ENCODE results near the gene MAPK14. TPM values are rescaled to one million over a fixed set of nuclear protein-coding genes. Genes with fewer than 3 reads are reported as not detected.

MAPK14 gene
- total and polyA plus RNA-seq, 9 of the 15 experiments (the other 6 are each of a cell fraction or from before 2014, with no cell fraction given): 8.8 to 62.7 (median 35.5) TPM

DNA sequence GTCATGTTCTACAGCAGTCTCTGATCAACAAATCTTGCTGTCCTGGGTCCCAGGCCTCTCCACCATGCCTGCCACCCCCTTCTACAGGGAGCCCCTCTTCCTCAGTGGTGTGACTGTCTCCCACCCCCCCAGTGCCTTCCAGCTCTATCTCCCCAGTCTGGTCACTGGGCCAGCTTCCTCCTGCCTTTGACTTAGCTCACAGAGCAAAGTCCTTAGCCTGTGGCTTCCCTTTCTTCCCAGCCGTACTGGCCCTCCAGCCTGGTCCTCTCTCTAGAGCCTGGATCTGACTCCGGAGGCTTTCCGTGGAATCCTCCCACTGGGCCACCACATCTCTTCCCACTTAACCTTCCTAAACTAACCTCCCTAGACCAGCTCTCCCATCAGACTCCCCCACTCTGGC lies 119.7 kb downstream of the MAPK14 start:
- no peak overlapping the region; a peak in 1 of 4 replicates for H3K9ac ChIP-seq (ENCODE audit: insufficient read depth in 1 of 2, low read depth in 2 of 2, low read length in 2 of 2)
- no peak overlapping the region for H3K27ac ChIP-seq (ENCODE audit: extremely low read depth, low read depth, low read length)
- in situ Hi-C loops (cut with MboI): no loop called here
- H3K27me3 ChIP-seq (ENCODE audit: control insufficient read depth in 2 of 2, insufficient read depth in 2 of 2, low read length in 2 of 2): peaks cover 11 to 21% of the 10 kb centered on the region in 2 experiments
- no peaks in the 10 kb centered on the region for H3K79me2 ChIP-seq (ENCODE audit: control insufficient read depth, insufficient read depth, low read length)
- intact Hi-C loops (cut with micrococcal nuclease): no loop called here
- DNase-seq (ENCODE audit: extremely low read depth in 1 of 4, low spot score in 3 of 4): peak in 1 of 4 experiments; percentile 5
- POLR2A ChIA-PET: interaction anchor here (0.7 to 0.9 kb wide), 3 partner anchors 14 to 29 kb away, joined by 3 to 5 read pairs (median 3); no protein-coding TSS in a partner anchor
- no peak for ATAC-seq
- no peaks in the 10 kb centered on the region for H3K9me3 ChIP-seq (replicated peaks; ENCODE audit: control insufficient read depth, insufficient read depth, low read depth, low read length)
- no peaks in the 10 kb centered on the region; a peak in 1 of 5 replicates for H3K4me1 ChIP-seq (replicated peaks in 1 of 2; ENCODE audit: control insufficient read depth in 2 of 2, insufficient read depth in 2 of 2, low read length in 2 of 2)
- no peak overlapping the region for H3K4me2 ChIP-seq (ENCODE audit: insufficient read depth, low read length)
- 0 out of 2 replicates have a peak, but pooled peaks cover 4% of the 10 kb centered on the region for H4K20me1 ChIP-seq (replicated peaks; ENCODE audit: control insufficient read depth, insufficient read depth, low read length)
- no peak overlapping the region for H2AFZ ChIP-seq (ENCODE audit: low read depth, low read length)
- FAIRE-seq: no peak
- no peaks in the 10 kb centered on the region for H3K36me3 ChIP-seq (ENCODE audit: control insufficient read depth, insufficient read depth, low read length)
- H3K9me1 ChIP-seq (ENCODE audit: control insufficient read depth, insufficient read depth, low read length): no peaks in the 10 kb centered on the region
- CTCF ChIA-PET (ENCODE audit: low intra/inter-chr PET ratio): no interaction called here
- 3% methylated on average over 3 of the region's 3 CpGs for WGBS (ENCODE audit: insufficient coverage, low coverage, missing lambda C conversion rate)
- no TSS peak for BruUV-seq (replicated peaks)
- H3K4me3 ChIP-seq: no peak overlapping the region
- TF ChIP-seq, protein P1, sequence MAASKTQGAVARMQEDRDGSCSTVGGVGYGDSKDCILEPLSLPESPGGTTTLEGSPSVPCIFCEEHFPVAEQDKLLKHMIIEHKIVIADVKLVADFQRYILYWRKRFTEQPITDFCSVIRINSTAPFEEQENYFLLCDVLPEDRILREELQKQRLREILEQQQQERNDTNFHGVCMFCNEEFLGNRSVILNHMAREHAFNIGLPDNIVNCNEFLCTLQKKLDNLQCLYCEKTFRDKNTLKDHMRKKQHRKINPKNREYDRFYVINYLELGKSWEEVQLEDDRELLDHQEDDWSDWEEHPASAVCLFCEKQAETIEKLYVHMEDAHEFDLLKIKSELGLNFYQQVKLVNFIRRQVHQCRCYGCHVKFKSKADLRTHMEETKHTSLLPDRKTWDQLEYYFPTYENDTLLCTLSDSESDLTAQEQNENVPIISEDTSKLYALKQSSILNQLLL (CRISPR knock-in tag; IDR thresholded peaks at IDR 0.05; ENCODE audit: borderline replicate concordance): no peak
- no peak for TF ChIP-seq ESRRB (CRISPR knock-in tag; IDR thresholded peaks at IDR 0.05; ENCODE audit: borderline replicate concordance)
- TF ChIP-seq MAFF (IDR thresholded peaks at IDR 0.05; ENCODE audit: low read length): no peak
- no peak for TF ChIP-seq ZSCAN29 (IDR thresholded peaks at IDR 0.05)
- TF ChIP-seq, protein P2, sequence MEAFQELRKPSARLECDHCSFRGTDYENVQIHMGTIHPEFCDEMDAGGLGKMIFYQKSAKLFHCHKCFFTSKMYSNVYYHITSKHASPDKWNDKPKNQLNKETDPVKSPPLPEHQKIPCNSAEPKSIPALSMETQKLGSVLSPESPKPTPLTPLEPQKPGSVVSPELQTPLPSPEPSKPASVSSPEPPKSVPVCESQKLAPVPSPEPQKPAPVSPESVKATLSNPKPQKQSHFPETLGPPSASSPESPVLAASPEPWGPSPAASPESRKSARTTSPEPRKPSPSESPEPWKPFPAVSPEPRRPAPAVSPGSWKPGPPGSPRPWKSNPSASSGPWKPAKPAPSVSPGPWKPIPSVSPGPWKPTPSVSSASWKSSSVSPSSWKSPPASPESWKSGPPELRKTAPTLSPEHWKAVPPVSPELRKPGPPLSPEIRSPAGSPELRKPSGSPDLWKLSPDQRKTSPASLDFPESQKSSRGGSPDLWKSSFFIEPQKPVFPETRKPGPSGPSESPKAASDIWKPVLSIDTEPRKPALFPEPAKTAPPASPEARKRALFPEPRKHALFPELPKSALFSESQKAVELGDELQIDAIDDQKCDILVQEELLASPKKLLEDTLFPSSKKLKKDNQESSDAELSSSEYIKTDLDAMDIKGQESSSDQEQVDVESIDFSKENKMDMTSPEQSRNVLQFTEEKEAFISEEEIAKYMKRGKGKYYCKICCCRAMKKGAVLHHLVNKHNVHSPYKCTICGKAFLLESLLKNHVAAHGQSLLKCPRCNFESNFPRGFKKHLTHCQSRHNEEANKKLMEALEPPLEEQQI (IDR thresholded peaks at IDR 0.05): no peak
- TF ChIP-seq REST (IDR thresholded peaks at IDR 0.05; ENCODE audit: borderline replicate concordance): no peak
- TF ChIP-seq REST (CRISPR knock-in tag; IDR thresholded peaks at IDR 0.05; ENCODE audit: low read depth): no peak
- TF ChIP-seq ZNF175 (CRISPR knock-in tag; IDR thresholded peaks at IDR 0.05; ENCODE audit: low read depth): no peak
- no peak for TF ChIP-seq ZBTB34 (CRISPR knock-in tag; IDR thresholded peaks at IDR 0.05)
- no peak for TF ChIP-seq ZNF174 (CRISPR knock-in tag; IDR thresholded peaks at IDR 0.05)
